Activated CD8-positive, alpha-beta T cell treated with anti-CD3 and anti-CD28 coated beads for 36 hours (primary cell): ENCODE data around the gene DTD1. TPM values are rescaled to one million over a fixed set of nuclear protein-coding genes. Genes with fewer than 3 reads are reported as not detected.
A peak's percentile ranks its signal among the peaks of the same experiment; 100 is the strongest.

Source experiments
- ATAC-seq: fragments of 200-7000 bp; cut with Tn5 transposase; one replicate; pipeline ENCODE4 v1.10.0; 2021; ENCODE audit warnings: mild to moderate bottlenecking, moderate library complexity
- CTCF ChIA-PET: fragments of 350-600 bp; sonication (Branson Sonifier 250); formaldehyde crosslinking; loops from one replicate; lab custom pipeline; 2021; ENCODE audit warnings: antibody characterized with exemption; lab: Charles Lee
- POLR2A ChIA-PET: fragments of 350-600 bp; sonication (Branson Sonifier 250); formaldehyde crosslinking; loops from one replicate; lab custom pipeline; 2021; ENCODE audit warnings: antibody characterized with exemption; lab: Charles Lee
- DNase-seq: peaks from one replicate; pipeline ENCODE4 v3.0.0-alpha.2; 2020
- H3K27ac Mint-ChIP-seq: one replicate; pipeline ENCODE4 v1.8.0; 2021; ENCODE audit warnings: mild to moderate bottlenecking, mixed read lengths
- H3K27me3 Mint-ChIP-seq: one replicate; pipeline ENCODE4 v1.8.0; 2021; ENCODE audit warnings: mixed read lengths
- H3K36me3 Mint-ChIP-seq: one replicate; pipeline ENCODE4 v1.8.0; 2021; ENCODE audit warnings: low read depth, mixed read lengths
- H3K4me1 Mint-ChIP-seq: one replicate; pipeline ENCODE4 v1.8.0; 2021; ENCODE audit warnings: low read depth, mixed read lengths
- H3K4me3 Mint-ChIP-seq: one replicate; pipeline ENCODE4 v1.8.0; 2021; ENCODE audit warnings: mild to moderate bottlenecking, moderate library complexity, mixed read lengths
- H3K9me3 Mint-ChIP-seq: one replicate; pipeline ENCODE4 v1.8.0; 2021; ENCODE audit warnings: mixed read lengths
- CTCF ChIP-seq: fragments of 200-600 bp; IDR thresholded peaks from one replicate; pipeline ENCODE4 v1.8.0; 2022; ENCODE audit warnings: antibody characterized with exemption, mild to moderate bottlenecking
- intact Hi-C: fragments of 100-400 bp; cut with micrococcal nuclease; formaldehyde crosslinking; loops from one replicate; pipeline ENCODE4 v1.10.0; 2022
- total RNA-seq, 2 experiments: library from RNA; stranded (reverse); gene quantifications; one replicate each; pipeline ENCODE4 v1.2.3, GENCODE V29; 2021

The DTD1 gene, protein sequence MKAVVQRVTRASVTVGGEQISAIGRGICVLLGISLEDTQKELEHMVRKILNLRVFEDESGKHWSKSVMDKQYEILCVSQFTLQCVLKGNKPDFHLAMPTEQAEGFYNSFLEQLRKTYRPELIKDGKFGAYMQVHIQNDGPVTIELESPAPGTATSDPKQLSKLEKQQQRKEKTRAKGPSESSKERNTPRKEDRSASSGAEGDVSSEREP
- 10 to 100 TPM; 52.3 to 53.5 TPM for total RNA-seq

DNA sequence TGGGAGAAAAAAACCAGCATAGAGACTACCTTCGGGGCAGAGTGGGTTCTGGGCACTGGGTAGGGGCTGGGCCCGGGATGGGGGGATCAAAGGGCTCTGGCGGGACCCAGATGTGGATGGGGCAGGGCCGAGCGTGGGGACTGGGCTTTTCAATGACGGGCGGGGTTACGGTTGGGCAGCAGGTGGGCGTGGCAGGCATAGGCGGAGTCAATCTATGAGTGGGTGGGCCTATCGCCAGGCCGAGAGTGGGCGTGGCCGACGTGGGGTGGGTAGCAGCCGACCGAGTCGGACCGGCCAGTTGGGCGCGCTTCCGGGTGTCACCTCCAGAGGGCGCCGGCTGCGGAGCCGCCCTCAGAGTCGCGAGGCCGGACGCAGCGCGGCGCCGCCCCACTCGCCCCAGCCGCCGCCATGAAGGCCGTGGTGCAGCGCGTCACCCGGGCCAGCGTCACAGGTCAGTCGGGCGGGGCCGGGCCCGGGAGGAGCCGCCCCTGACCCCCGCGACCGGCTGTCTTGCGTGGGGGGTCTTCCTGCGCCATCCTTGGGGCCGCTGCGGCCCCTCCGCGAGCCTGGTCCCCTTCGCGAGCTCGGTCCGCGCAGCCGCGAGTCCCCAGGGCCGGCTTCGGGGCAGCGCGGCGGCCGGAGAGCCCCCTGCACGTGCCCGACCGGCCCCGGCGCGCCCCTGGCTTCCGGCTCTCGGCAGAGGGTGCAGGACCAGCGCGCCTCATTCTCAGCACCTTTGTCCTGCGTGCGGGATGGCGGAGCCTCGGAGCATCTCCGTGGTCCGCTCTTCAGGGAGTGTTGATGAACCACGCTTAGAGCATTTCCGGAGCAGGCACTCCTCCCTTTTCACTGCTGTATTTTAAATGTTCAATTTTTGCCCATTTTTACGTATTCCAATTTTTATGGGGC is at the start of gene DTD1:
Gene DTD1, plus strand, starts transcription at position 390 of the 909 bp plus-strand sequence. Its CDS starts 19 bp downstream, at position 409.
- Mint-ChIP-seq H3K9me3 (no peaks in the 10 kb centered on the region), H3K4me1 (peaks cover 29% of the 10 kb centered on the region), H3K36me3 (no peaks in the 10 kb centered on the region), H3K4me3 (peak within 1 kb of the TSS; percentile 89), H3K27me3 (peaks cover 6% of the 10 kb centered on the region), H3K27ac (peak within 1 kb of the TSS; percentile 86)
- CTCF ChIA-PET: interaction anchor here (1.1 to 1.2 kb wide), 2 partner anchors 11 to 12 kb away, joined by 3 to 4 read pairs; no protein-coding TSS in a partner anchor
- ATAC-seq (peak; percentile 94), DNase-seq (peak; percentile 95)
- POLR2A ChIA-PET: interaction anchor here (0.7 to 1.5 kb wide), 4 partner anchors 11 to 31 kb away, joined by 3 to 4 read pairs (median 3); no protein-coding TSS in a partner anchor
- intact Hi-C loops: loop anchor here (5.0 kb wide), 1 partner anchor 81 kb away; the partner anchor contains the start of gene SEC23B
- peak; percentile 67 for TF ChIP-seq CTCF

DNA sequence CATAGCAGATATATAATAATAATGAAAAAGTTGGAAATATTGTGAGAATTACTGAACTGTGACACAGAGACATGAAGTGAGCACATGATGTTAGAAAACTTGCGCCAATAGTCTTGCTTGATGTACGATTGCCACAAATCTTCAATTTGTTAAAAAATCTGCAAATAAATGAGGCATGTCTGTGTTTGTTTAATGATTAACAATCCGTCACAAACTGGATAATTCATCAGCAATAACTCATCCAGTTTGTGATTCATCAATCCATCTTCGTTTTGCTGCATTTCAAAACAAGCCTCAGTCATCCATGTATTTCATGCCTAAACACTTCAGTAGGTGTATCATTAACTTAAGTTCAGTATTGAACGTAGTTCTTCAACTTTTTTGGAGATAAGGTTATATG is 46.1 kb upstream of the DTD1 start:
- ATAC-seq (no peak), DNase-seq (no peak)
- Mint-ChIP-seq H3K36me3 (peaks cover 47% of the 10 kb centered on the region), H3K27ac (no peak overlapping the region), H3K9me3 (no peaks in the 10 kb centered on the region), H3K4me3 (no peak overlapping the region), H3K27me3 (no peaks in the 10 kb centered on the region), H3K4me1 (no peaks in the 10 kb centered on the region)
- no peak for TF ChIP-seq CTCF
- CTCF ChIA-PET: no interaction called here
- POLR2A ChIA-PET: no interaction called here
- intact Hi-C loops: no loop called here

DNA sequence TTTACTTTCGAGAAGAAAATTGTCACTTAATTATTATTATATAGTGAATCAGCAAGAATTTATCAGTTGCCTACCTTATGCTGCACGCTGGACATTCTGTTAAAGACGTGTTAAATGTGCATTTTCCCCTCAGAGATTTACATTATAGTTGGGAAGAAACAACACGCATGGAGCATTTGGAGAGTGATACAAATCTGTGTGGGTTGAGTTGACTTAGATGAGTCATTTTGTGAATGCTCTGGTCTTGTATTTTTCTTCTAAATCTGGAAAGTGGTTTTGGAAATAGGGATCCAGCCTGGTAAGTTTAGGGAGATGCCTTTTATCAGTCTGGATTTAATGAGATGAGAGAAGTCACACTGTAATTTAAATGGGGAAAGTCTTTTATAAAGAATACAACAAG is 44.6 kb upstream of the DTD1 start:
- intact Hi-C loops: no loop called here
- Mint-ChIP-seq H3K9me3 (no peaks in the 10 kb centered on the region), H3K27me3 (no peaks in the 10 kb centered on the region), H3K4me1 (no peaks in the 10 kb centered on the region), H3K4me3 (no peak overlapping the region), H3K36me3 (peaks cover 45% of the 10 kb centered on the region), H3K27ac (no peak overlapping the region)
- DNase-seq: no peak
- POLR2A ChIA-PET: no interaction called here
- CTCF ChIA-PET: no interaction called here
- TF ChIP-seq CTCF: no peak
- no peak for ATAC-seq

DNA sequence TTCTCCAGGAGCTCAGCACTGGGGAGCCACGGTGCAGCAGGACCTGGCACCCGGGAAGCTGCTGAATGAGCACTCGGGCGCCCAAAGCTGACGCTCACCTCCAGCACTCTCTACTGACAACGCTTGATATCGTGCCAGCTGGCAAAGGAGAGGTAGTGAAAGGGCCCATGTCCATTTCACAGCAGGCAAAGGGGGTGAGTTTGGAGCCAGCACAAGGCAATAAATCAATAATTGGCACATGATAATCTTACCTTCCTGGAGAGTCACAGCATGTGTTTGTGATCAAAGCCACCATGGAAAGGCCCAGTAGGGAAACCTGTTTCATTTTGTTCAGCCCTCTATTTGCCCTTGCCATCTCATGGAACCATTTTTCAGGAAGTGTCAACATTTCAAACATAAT is 43.9 kb upstream of the DTD1 start:
- TF ChIP-seq CTCF: no peak
- H3K4me3 Mint-ChIP-seq: no peak overlapping the region
- ATAC-seq (no peak), DNase-seq (no peak)
- H3K4me1 Mint-ChIP-seq: no peaks in the 10 kb centered on the region
- no peak overlapping the region for H3K27ac Mint-ChIP-seq
- no peaks in the 10 kb centered on the region for H3K27me3 Mint-ChIP-seq
- intact Hi-C loops: no loop called here
- CTCF ChIA-PET: no interaction called here
- H3K9me3 Mint-ChIP-seq: no peaks in the 10 kb centered on the region
- peaks cover 49% of the 10 kb centered on the region for H3K36me3 Mint-ChIP-seq
- POLR2A ChIA-PET: no interaction called here

DNA sequence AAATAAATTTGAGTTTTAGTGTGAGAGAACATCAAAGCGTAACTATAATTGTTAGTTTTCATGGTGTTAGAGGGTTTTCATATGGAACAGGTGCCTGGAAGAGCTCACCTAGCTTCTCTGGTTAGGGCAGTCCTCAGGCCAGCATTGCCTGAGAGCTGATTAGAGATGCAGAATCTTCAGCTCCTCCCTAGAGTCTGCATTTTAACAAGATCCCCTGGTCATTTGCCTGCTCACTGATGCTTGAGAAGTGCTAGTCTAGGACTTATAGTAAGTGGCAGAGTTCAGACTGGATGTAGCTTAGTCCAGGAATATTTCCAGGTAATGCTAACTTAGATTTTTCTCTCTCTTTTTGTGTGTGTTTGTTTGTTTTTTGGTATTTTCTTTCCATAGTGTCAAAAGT is 42.3 kb upstream of the DTD1 start:
- Mint-ChIP-seq H3K27me3 (no peaks in the 10 kb centered on the region), H3K9me3 (no peaks in the 10 kb centered on the region), H3K4me3 (no peak overlapping the region), H3K4me1 (no peaks in the 10 kb centered on the region), H3K27ac (no peak overlapping the region), H3K36me3 (peaks cover 45% of the 10 kb centered on the region)
- DNase-seq (no peak), ATAC-seq (no peak)
- no peak for TF ChIP-seq CTCF
- intact Hi-C loops: no loop called here
- POLR2A ChIA-PET: no interaction called here
- CTCF ChIA-PET: no interaction called here
